Thyroid gland (tissue), 4 donors: ENCODE data around the gene WDR46. TPM values are rescaled to one million over a fixed set of nuclear protein-coding genes. Genes with fewer than 3 reads are reported as not detected.
"Not testable (repeated sequence)": the region's sequence is repeated elsewhere in the genome, so short reads cannot be mapped to it uniquely, and the experiment has no call there.

ENCODE experiments used
- DNase-seq, 2 donors: peaks; one replicate each; pipeline ENCODE4 v3.0.0-alpha.2; 2019
- H3K27ac ChIP-seq, 3 donors: fragments of 200-600 bp; sonication (generic); 1 replicate in 2 of 3; 2 replicates in 1 of 3; pipeline ENCODE4 v1.5.1; 2016 to 2019; ENCODE audit warnings: mild to moderate bottlenecking in 1 of 3, moderate library complexity in 1 of 3
- H3K27me3 ChIP-seq: fragments of 200-600 bp; sonication (generic); one replicate; pipeline ENCODE4 v1.5.1; 2019
- H3K36me3 ChIP-seq, 2 donors: fragments of 200-600 bp; sonication (generic); one replicate each; pipeline ENCODE4 v1.5.1; 2016 to 2019
- H3K4me1 ChIP-seq, 2 donors: fragments of 200-600 bp; sonication (generic); one replicate each; pipeline ENCODE4 v1.5.1; 2017 to 2019
- H3K4me3 ChIP-seq, 3 donors: fragments of 200-600 bp; sonication (generic); replicated peaks in 1 of 3; 1 replicate in 2 of 3; 2 replicates in 1 of 3; pipeline ENCODE4 v1.5.1; 2016; ENCODE audit warnings: mild to moderate bottlenecking in 1 of 3
- H3K9me3 ChIP-seq: fragments of 200-600 bp; sonication (generic); one replicate; pipeline ENCODE4 v1.5.1; 2017
- CTCF ChIP-seq, 6 experiments: fragments of 200-600 bp in 3 of 6; fragments of 450-650 bp in 3 of 6; sonication (generic) in 3 of 6; IDR thresholded peaks; one replicate each; pipeline ENCODE4 v1.5.1; 2016 to 2019; ENCODE audit warnings: antibody characterized with exemption in 6 of 6, mild to moderate bottlenecking in 2 of 6, inconsistent platforms in 1 of 6, moderate library complexity in 1 of 6
- POLR2A ChIP-seq, 2 donors: fragments of 450-650 bp; IDR thresholded peaks; one replicate each; pipeline ENCODE4 v1.6.1; 2017; ENCODE audit warnings: antibody characterized with exemption in 2 of 2, mild to moderate bottlenecking in 2 of 2, moderate library complexity in 1 of 2
- WGBS, 2 donors: methylation state at CpG; one replicate each; pipeline ENCODE4 v1.1.5; 2017; 5-methylcytosine and 5-hydroxymethylcytosine counted together
- intact Hi-C: fragments of 100-400 bp; cut with DNase I; formaldehyde crosslinking; loops from one replicate; pipeline ENCODE4 v1.15.1; 2023
- total RNA-seq, 4 donors: library from RNA; depleted of rRNA; stranded (reverse); fragments of >200 nt; gene quantifications; one replicate each; pipeline ENCODE4 v1.2.3, GENCODE V29; 2016

WDR46 gene
- total RNA-seq, 4 donors from 2014 or later: 25.8 to 63.9 (median 45.2) TPM

- peaks cover 28 to 34% of the 10 kb centered on the region in 2 donors for H3K36me3 ChIP-seq
- TF ChIP-seq POLR2A (IDR thresholded peaks at IDR 0.05): no peak
- no peak for TF ChIP-seq CTCF (IDR thresholded peaks at IDR 0.05)
- peaks cover 11 to 17% of the 10 kb centered on the region in 2 donors for H3K4me1 ChIP-seq
- intact Hi-C loops: no loop called here
- no peaks in the 10 kb centered on the region for H3K9me3 ChIP-seq
- 4 to 6% methylated on average over 14 of the region's 14 CpGs for WGBS, 2 donors
- H3K4me3 ChIP-seq: peak overlapping the region; percentile 64 to 74 (median 73)
- peak overlapping the region; percentile 69 to 82 (median 79) for H3K27ac ChIP-seq
- DNase-seq: no peak
- no peaks in the 10 kb centered on the region for H3K27me3 ChIP-seq
These were observed 811 bp upstream of the WDR46 start for GRCh38 chr6:33289784-33290315.

GRCh38 chr6:33288141-33288920 lies 708 bp downstream of the WDR46 start:
- WGBS, 2 donors: 18 to 19% methylated on average over 15 to 21 of the region's 21 CpGs
- H3K9me3 ChIP-seq: no peaks in the 10 kb centered on the region
- H3K4me3 ChIP-seq: peak overlapping the region; percentile 64 to 74 (median 73)
- peak overlapping the region in 2 of 3 donors; percentile 43 to 82 for H3K27ac ChIP-seq
- no peaks in the 10 kb centered on the region for H3K27me3 ChIP-seq
- intact Hi-C loops: no loop called here
- no peak for DNase-seq
- peaks cover 11 to 17% of the 10 kb centered on the region in 2 donors for H3K4me1 ChIP-seq
- peaks cover 16 to 41% of the 10 kb centered on the region in 2 donors for H3K36me3 ChIP-seq
- TF ChIP-seq CTCF (IDR thresholded peaks at IDR 0.05) (no peak), POLR2A (IDR thresholded peaks at IDR 0.05) (no peak)

GRCh38 chr6:33286946-33287914 lies 1.8 kb downstream of the WDR46 start:
- 90 to 92% methylated on average over 12 to 20 of the region's 22 CpGs for WGBS, 2 donors
- no peaks in the 10 kb centered on the region for H3K27me3 ChIP-seq
- H3K36me3 ChIP-seq: peaks cover 6 to 33% of the 10 kb centered on the region in 2 donors
- peaks cover 11 to 17% of the 10 kb centered on the region in 2 donors for H3K4me1 ChIP-seq
- TF ChIP-seq POLR2A (IDR thresholded peaks at IDR 0.05): no peak
- no peak for TF ChIP-seq CTCF (IDR thresholded peaks at IDR 0.05)
- H3K4me3 ChIP-seq: no peak overlapping the region
- intact Hi-C loops: no loop called here
- DNase-seq: no peak
- no peaks in the 10 kb centered on the region for H3K9me3 ChIP-seq
- H3K27ac ChIP-seq: no peak overlapping the region

- H3K27me3 ChIP-seq, H3K9me3 ChIP-seq, H3K27ac ChIP-seq, intact Hi-C loops, DNase-seq, H3K4me3 ChIP-seq: not testable (repeated sequence)
- WGBS, 2 donors: 91 to 95% methylated on average over 4 of the region's 4 CpGs
- Histone ChIP-seq H3K36me3 (peaks cover 0 to 30% of the 10 kb centered on the region in 2 donors), H3K4me1 (peaks cover 9 to 13% of the 10 kb centered on the region in 2 donors)
These were observed 3.8 kb downstream of the WDR46 start for GRCh38 chr6:33285214-33285613.

GRCh38 chr6:33280539-33280938 lies 8.5 kb downstream of the WDR46 start:
- H3K4me1 ChIP-seq: peaks cover 17 to 22% of the 10 kb centered on the region in 2 donors
- intact Hi-C loops: no loop called here
- no peak overlapping the region for H3K4me3 ChIP-seq
- no peak overlapping the region for H3K27ac ChIP-seq
- no peaks in the 10 kb centered on the region for H3K9me3 ChIP-seq
- TF ChIP-seq POLR2A (IDR thresholded peaks at IDR 0.05) (no peak), CTCF (IDR thresholded peaks at IDR 0.05) (no peak)
- no peak for DNase-seq
- peaks cover 13 to 31% of the 10 kb centered on the region in 2 donors for H3K36me3 ChIP-seq
- 80 to 94% methylated on average over 2 to 5 of the region's 6 CpGs for WGBS, 2 donors
- no peaks in the 10 kb centered on the region for H3K27me3 ChIP-seq
